K562 (cell line): ENCODE data around the gene CTBS. TPM values are rescaled to one million over a fixed set of nuclear protein-coding genes. Genes with fewer than 3 reads are reported as not detected.
A peak's percentile ranks its signal among the peaks of the same experiment; 100 is the strongest.

Source experiments
- ATAC-seq: fragments of 200-7000 bp; cut with Tn5 transposase; 3 replicates; pipeline ENCODE4 v1.9.1; 2020; ENCODE audit warnings: moderate library complexity
- BruUV-seq: library from RNA; stranded (reverse); fragments of 400-500 nt; replicated peaks from 2 replicates; lab custom pipeline; 2021; lab: Mats Ljungman, UMichigan
- CTCF ChIA-PET: fragments of 300-600 bp; formaldehyde crosslinking; extraction: SDS; loops from one replicate; lab custom pipeline; 2021; ENCODE audit warnings: low intra/inter-chr PET ratio; lab: Yijun Ruan, JAX
- POLR2A ChIA-PET: fragments of 300-600, 350-650 bp; sonication (Branson Sonifier 250); formaldehyde crosslinking; extraction: SDS; loops from one replicate; lab custom pipeline; 2021; ENCODE audit warnings: antibody characterized with exemption, inconsistent platforms; lab: Yijun Ruan, JAX
- DNase-seq, 4 experiments: peaks; one replicate each; pipeline versions ENCODE4 v3.0.0 to v3.0.0-alpha.2; 2011 to 2018; ENCODE audit warnings: low spot score in 3 of 4, mixed read lengths in 3 of 4; ENCODE audit errors: extremely low read depth in 1 of 4
- FAIRE-seq: peaks from 2 replicates; lab custom pipeline; 2011; peaks lifted over from hg19 to GRCh38; lab: Jason Lieb, UNC
- H2AFZ ChIP-seq: 2 replicates; pipeline ENCODE4 v1.6.0; 2011; ENCODE audit warnings: low read depth, low read length, control low read depth, inconsistent platforms
- H3K27ac ChIP-seq: fragments of 200-600 bp; 3 replicates; pipeline ENCODE4 v1.8.0; 2011; ENCODE audit warnings: low read depth, mild to moderate bottlenecking, control low read depth, inconsistent platforms, low read length, moderate library complexity, mixed read lengths; ENCODE audit errors: extremely low read depth
- H3K27me3 ChIP-seq, 2 experiments: fragments of 300-600 bp in 1 of 2; 2 replicates in 1 of 2; 3 replicates in 1 of 2; pipeline versions ENCODE4 v1.6.0 to v1.8.0; 2011; ENCODE audit warnings: inconsistent platforms in 2 of 2, low read length in 2 of 2, mild to moderate bottlenecking in 1 of 2, mixed read lengths in 1 of 2, moderate library complexity in 1 of 2; ENCODE audit not compliant: control insufficient read depth in 2 of 2, insufficient read depth in 2 of 2
- H3K36me3 ChIP-seq: fragments of 300-600 bp; 3 replicates; pipeline ENCODE4 v1.8.0; 2011; ENCODE audit warnings: mild to moderate bottlenecking, low read length, inconsistent platforms; ENCODE audit not compliant: control insufficient read depth, insufficient read depth
- H3K4me1 ChIP-seq, 2 experiments: fragments of 200-600 bp in 1 of 2; replicated peaks in 1 of 2; 2 replicates in 1 of 2; 3 replicates in 1 of 2; pipeline versions ENCODE4 v1.5.1 to v1.8.0; 2011; ENCODE audit warnings: inconsistent platforms in 2 of 2, low read length in 2 of 2, mild to moderate bottlenecking in 1 of 2, mixed read lengths in 1 of 2, moderate library complexity in 1 of 2; ENCODE audit not compliant: control insufficient read depth in 2 of 2, insufficient read depth in 2 of 2
- H3K4me2 ChIP-seq: 2 replicates; pipeline ENCODE4 v1.6.1; 2011; ENCODE audit warnings: low read length, control low read depth, inconsistent platforms, mixed read lengths; ENCODE audit not compliant: insufficient read depth
- H3K4me3 ChIP-seq: fragments of 200-600 bp; sonication (generic), shearing (Covaris generic); 2 replicates; pipeline ENCODE4 v1.5.1; 2016; ENCODE audit warnings: control low read depth, inconsistent platforms
- H3K79me2 ChIP-seq: fragments of 200-600 bp; 3 replicates; pipeline ENCODE4 v1.8.0; 2011; ENCODE audit warnings: low read length, inconsistent platforms; ENCODE audit not compliant: control insufficient read depth, insufficient read depth
- H3K9ac ChIP-seq, 2 experiments: 2 replicates each; pipeline versions ENCODE4 v1.6.0 to v1.6.1; 2011; ENCODE audit warnings: low read depth in 2 of 2, low read length in 2 of 2, control low read depth in 1 of 2, inconsistent platforms in 1 of 2, mild to moderate bottlenecking in 1 of 2, mixed read lengths in 1 of 2; ENCODE audit not compliant: insufficient read depth in 1 of 2
- H3K9me1 ChIP-seq: one replicate; pipeline ENCODE4 v1.6.0; 2011; ENCODE audit warnings: inconsistent platforms, mild to moderate bottlenecking, low read length, moderate library complexity; ENCODE audit not compliant: control insufficient read depth, insufficient read depth
- H3K9me3 ChIP-seq: replicated peaks from 2 replicates; pipeline ENCODE4 v1.5.1; 2011; ENCODE audit warnings: low read depth, low read length, inconsistent platforms; ENCODE audit not compliant: control insufficient read depth, insufficient read depth
- H4K20me1 ChIP-seq: replicated peaks from 2 replicates; pipeline ENCODE4 v1.6.1; 2011; ENCODE audit warnings: low read length, inconsistent platforms, mixed read lengths; ENCODE audit not compliant: control insufficient read depth, insufficient read depth
- ELK1 ChIP-seq: sonication (generic); formaldehyde crosslinking; IDR thresholded peaks from 2 replicates; pipeline ENCODE4 v1.8.1; 2022; ENCODE audit warnings: missing genetic modification reagents
- FOSL1 ChIP-seq: fragments of 200-800 bp; sonication (Bioruptor generic); conservative IDR thresholded peaks from 2 replicates; pipeline ENCODE4 v1.6.1; 2016; ENCODE audit warnings: missing genetic modification characterization, missing compliant biosample characterization
- HDAC2 ChIP-seq: fragments of 450-650 bp; IDR thresholded peaks from 2 replicates; pipeline ENCODE4 v1.6.1; 2016; ENCODE audit warnings: mild to moderate bottlenecking
- HOMEZ ChIP-seq: fragments of 250-450 bp; sonication (Bioruptor Pico); IDR thresholded peaks from 2 replicates; pipeline ENCODE4 v1.4.0; 2020; ENCODE audit warnings: mild to moderate bottlenecking, moderate library complexity
- MCM5 ChIP-seq: fragments of 450-650 bp; IDR thresholded peaks from 2 replicates; pipeline ENCODE4 v1.6.1; 2016; ENCODE audit warnings: low read depth
- NCOA2 ChIP-seq, 2 experiments: fragments of 450-650 bp; IDR thresholded peaks; 2 replicates each; pipeline ENCODE4 v1.6.1; 2018; ENCODE audit warnings: mild to moderate bottlenecking in 2 of 2, moderate library complexity in 1 of 2; ENCODE audit not compliant: partially characterized antibody in 2 of 2
- OTX1 ChIP-seq: fragments of 450-650 bp; formaldehyde crosslinking; IDR thresholded peaks from 2 replicates; pipeline ENCODE4 v1.4.0; 2022; ENCODE audit warnings: mild to moderate bottlenecking
- TAF15 ChIP-seq: fragments of 200-400 bp; formaldehyde crosslinking; IDR thresholded peaks from 2 replicates; pipeline ENCODE4 v1.6.1; 2017; ENCODE audit warnings: mild to moderate bottlenecking, low read depth, low read length, moderate library complexity
- ZNF436 ChIP-seq: fragments of 250-450, 450-650 bp; sonication (Bioruptor Pico); formaldehyde crosslinking; IDR thresholded peaks from 2 replicates; pipeline ENCODE4 v1.7.0; 2020; ENCODE audit warnings: mild to moderate bottlenecking
- ZZZ3 ChIP-seq: fragments of 450-650 bp; IDR thresholded peaks from 2 replicates; pipeline ENCODE4 v1.6.1; 2016; ENCODE audit warnings: antibody characterized with exemption, mild to moderate bottlenecking, moderate library complexity
- WGBS: fragments of 100-300 bp; shearing (Covaris generic); methylation state at CpG from one replicate; pipeline ENCODE4 v1.1.6; 2016; ENCODE audit warnings: low coverage, mixed read lengths; ENCODE audit not compliant: insufficient coverage; ENCODE audit errors: missing lambda C conversion rate; 5-methylcytosine and 5-hydroxymethylcytosine counted together
- in situ Hi-C: fragments of 300-500 bp; cut with MboI; formaldehyde crosslinking; loops from 4 replicates; pipeline ENCODE4 v1.15.0; 2018; ENCODE audit warnings: inconsistent platforms, mixed read lengths
- intact Hi-C: fragments of 100-400 bp; cut with micrococcal nuclease; formaldehyde crosslinking; loops from 2 replicates; pipeline ENCODE4 v1.14.2; 2022
- polyA plus RNA-seq, 8 experiments: library from polyadenylated mRNA; depleted of rRNA in 4 of 8; stranded (reverse) in 5 of 8; unstranded in 3 of 8; fragments of >200 nt; fragmentation: Nextera tagmentation in 2 of 8; fragmentation: Illumina TruSeq in 1 of 8; extraction: Ambion mirVana in 2 of 8; extraction: Trizol in 1 of 8; gene quantifications; 2 replicates each; pipeline versions ENCODE4 v1.2.1 to v1.2.3, GENCODE V29; 2011 to 2014; ENCODE audit warnings: inconsistent platforms in 1 of 8, missing spikeins in 1 of 8
- total RNA-seq, 7 experiments: library from RNA; depleted of rRNA in 6 of 7; stranded (reverse); fragments of >200 nt in 6 of 7; fragmentation: Illumina TruSeq in 2 of 7; extraction: Trizol in 2 of 7; gene quantifications; 2 replicates each; pipeline versions ENCODE4 v1.2.1 to v1.2.3, GENCODE V29; 2011 to 2021; ENCODE audit warnings: low replicate concordance in 1 of 7
- TF ChIP-seq, protein P1 (sequence below), 2 experiments: fragments of 450-650 bp in 1 of 2; IDR thresholded peaks; 2 replicates each; pipeline ENCODE4 v1.6.1; 2011 to 2017; ENCODE audit warnings: low read depth in 2 of 2, antibody characterized with exemption in 1 of 2, borderline replicate concordance in 1 of 2, low read length in 1 of 2, mild to moderate bottlenecking in 1 of 2, mixed read lengths in 1 of 2; ENCODE audit not compliant: control insufficient read depth in 1 of 2
- TF ChIP-seq, protein P2 (sequence below), 2 experiments: fragments of 450-650 bp in 1 of 2; sonication (generic) in 1 of 2; formaldehyde crosslinking; conservative IDR thresholded peaks; 2 replicates each; pipeline versions ENCODE4 v1.4.0 to v1.8.1; 2020 to 2022; ENCODE audit warnings: mild to moderate bottlenecking in 1 of 2, missing genetic modification reagents in 1 of 2

Gene CTBS
- total and polyA plus RNA-seq, 9 of the 15 experiments (the other 6 are each of a cell fraction or from before 2014, with no cell fraction given), result 3.0 to 19.8 (median 9.9) TPM

GRCh38 chr1:84619383-84620102 is 45.3 kb upstream of the CTBS start:
- POLR2A ChIA-PET, result interaction anchor here (1.2 to 2.1 kb wide), 2 partner anchors 17 to 113 kb away, joined by 4 to 5 read pairs; partner anchors contain the start of genes GNG5 and SPATA1
- BruUV-seq, result no TSS peak
- no peaks in the 10 kb centered on the region for H3K27me3 ChIP-seq
- H3K27ac ChIP-seq, result peak overlapping the region; percentile 36; the same call in 1 of the 3 replicates
- DNase-seq (peak in 2 of 4 experiments; percentile 32 to 50), FAIRE-seq (peak; percentile 65), ATAC-seq (no peak)
- H3K9me1 ChIP-seq, result no peaks in the 10 kb centered on the region
- H3K79me2 ChIP-seq, result no peaks in the 10 kb centered on the region
- 42% methylated on average over 9 of the region's 9 CpGs for WGBS
- peak overlapping the region in 1 of 2 experiments; percentile 19; a peak in 1 of 4 replicates for H3K9ac ChIP-seq
- intact Hi-C loops (loop anchor here (2.0 to 10.0 kb wide), 3 partner anchors 113 to 315 kb away; partner anchors contain the start of genes GNG5 and SPATA1), in situ Hi-C loops (loop anchor here (10.0 to 25.0 kb wide), 2 partner anchors 325 to 707 kb away; no protein-coding TSS in a partner anchor)
- no peaks in the 10 kb centered on the region for H3K36me3 ChIP-seq
- peak overlapping the region; percentile 63 for H2AFZ ChIP-seq
- peaks cover 9 to 10% of the 10 kb centered on the region in 2 experiments for H3K4me1 ChIP-seq
- no peak overlapping the region for H3K4me3 ChIP-seq
- H4K20me1 ChIP-seq, result no peaks in the 10 kb centered on the region
- CTCF ChIA-PET, result no interaction called here
- H3K9me3 ChIP-seq, result peaks cover 4% of the 10 kb centered on the region; the same call in 1 of the 2 replicates
- H3K4me2 ChIP-seq, result peak overlapping the region; percentile 24
- TF ChIP-seq, protein P1, sequence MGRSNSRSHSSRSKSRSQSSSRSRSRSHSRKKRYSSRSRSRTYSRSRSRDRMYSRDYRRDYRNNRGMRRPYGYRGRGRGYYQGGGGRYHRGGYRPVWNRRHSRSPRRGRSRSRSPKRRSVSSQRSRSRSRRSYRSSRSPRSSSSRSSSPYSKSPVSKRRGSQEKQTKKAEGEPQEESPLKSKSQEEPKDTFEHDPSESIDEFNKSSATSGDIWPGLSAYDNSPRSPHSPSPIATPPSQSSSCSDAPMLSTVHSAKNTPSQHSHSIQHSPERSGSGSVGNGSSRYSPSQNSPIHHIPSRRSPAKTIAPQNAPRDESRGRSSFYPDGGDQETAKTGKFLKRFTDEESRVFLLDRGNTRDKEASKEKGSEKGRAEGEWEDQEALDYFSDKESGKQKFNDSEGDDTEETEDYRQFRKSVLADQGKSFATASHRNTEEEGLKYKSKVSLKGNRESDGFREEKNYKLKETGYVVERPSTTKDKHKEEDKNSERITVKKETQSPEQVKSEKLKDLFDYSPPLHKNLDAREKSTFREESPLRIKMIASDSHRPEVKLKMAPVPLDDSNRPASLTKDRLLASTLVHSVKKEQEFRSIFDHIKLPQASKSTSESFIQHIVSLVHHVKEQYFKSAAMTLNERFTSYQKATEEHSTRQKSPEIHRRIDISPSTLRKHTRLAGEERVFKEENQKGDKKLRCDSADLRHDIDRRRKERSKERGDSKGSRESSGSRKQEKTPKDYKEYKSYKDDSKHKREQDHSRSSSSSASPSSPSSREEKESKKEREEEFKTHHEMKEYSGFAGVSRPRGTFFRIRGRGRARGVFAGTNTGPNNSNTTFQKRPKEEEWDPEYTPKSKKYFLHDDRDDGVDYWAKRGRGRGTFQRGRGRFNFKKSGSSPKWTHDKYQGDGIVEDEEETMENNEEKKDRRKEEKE (IDR thresholded peaks at IDR 0.05; ENCODE audit: borderline replicate concordance in 1 of 2, control insufficient read depth in 1 of 2, low read depth in 2 of 2, low read length in 1 of 2), result no peak
- TF ChIP-seq ZNF436 (no peak), OTX1 (no peak), FOSL1 (peak; percentile 44; the same call in 1 of the 2 replicates), NCOA2 (IDR thresholded peaks at IDR 0.05; ENCODE audit: partially characterized antibody in 2 of 2) (no peak), ELK1 (no peak), ZZZ3 (no peak), MCM5 (no peak), HDAC2 (no peak), TAF15 (no peak), HOMEZ (CRISPR knock-in tag) (no peak)
- TF ChIP-seq, protein P2, sequence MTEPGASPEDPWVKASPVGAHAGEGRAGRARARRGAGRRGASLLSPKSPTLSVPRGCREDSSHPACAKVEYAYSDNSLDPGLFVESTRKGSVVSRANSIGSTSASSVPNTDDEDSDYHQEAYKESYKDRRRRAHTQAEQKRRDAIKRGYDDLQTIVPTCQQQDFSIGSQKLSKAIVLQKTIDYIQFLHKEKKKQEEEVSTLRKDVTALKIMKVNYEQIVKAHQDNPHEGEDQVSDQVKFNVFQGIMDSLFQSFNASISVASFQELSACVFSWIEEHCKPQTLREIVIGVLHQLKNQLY (CRISPR knock-in tag; conservative IDR thresholded peaks at IDR 0.05), result no peak
